ENCODE data around the gene RPIA. TPM values are rescaled to one million over a fixed set of nuclear protein-coding genes. Genes with fewer than 3 reads are reported as not detected.
"Not testable (repeated sequence)": the region's sequence is repeated elsewhere in the genome, so short reads cannot be mapped to it uniquely, and the experiment has no call there.

RPIA gene
- total RNA-seq, 1 donor from 2014 or later, result 18.0 TPM

GRCh38 chr2:88765154-88765888 is 73.8 kb downstream of the RPIA start:
- Histone ChIP-seq H3K4me1 (peaks cover 14% of the 10 kb centered on the region), H3K4me3 (peak overlapping the region; percentile 61), H3K36me3 (no peaks in the 10 kb centered on the region), H3K27me3 (ENCODE audit: low read depth) (peaks cover 31% of the 10 kb centered on the region), H3K9me3 (replicated peaks) (no peaks in the 10 kb centered on the region), H3K27ac (replicated peaks) (no peak overlapping the region)
- no peak for DNase-seq
- intact Hi-C loops (cut with micrococcal nuclease), result no loop called here
- TF ChIP-seq CTCF (IDR thresholded peaks at IDR 0.05; ENCODE audit: borderline replicate concordance), result no peak

- H3K27ac ChIP-seq (replicated peaks); H3K36me3 ChIP-seq; DNase-seq; H3K9me3 ChIP-seq (replicated peaks); intact Hi-C loops (cut with micrococcal nuclease): not testable (repeated sequence)
- Histone ChIP-seq H3K4me3 (peak overlapping the region; percentile 61), H3K4me1 (peaks cover 14% of the 10 kb centered on the region), H3K27me3 (ENCODE audit: low read depth) (peaks cover 31% of the 10 kb centered on the region)
Measured at GRCh38 chr2:88765889-88766481, 74.5 kb downstream of the RPIA start.

- no peak for DNase-seq
- peaks cover 15% of the 10 kb centered on the region for H3K27me3 ChIP-seq (ENCODE audit: low read depth)
- H3K9me3 ChIP-seq (replicated peaks), result no peaks in the 10 kb centered on the region
- no peaks in the 10 kb centered on the region for H3K36me3 ChIP-seq
- H3K27ac ChIP-seq (replicated peaks), result no peak overlapping the region
- peaks cover 10% of the 10 kb centered on the region for H3K4me1 ChIP-seq
- TF ChIP-seq CTCF (IDR thresholded peaks at IDR 0.05; ENCODE audit: borderline replicate concordance), result no peak
- H3K4me3 ChIP-seq, result no peak overlapping the region
- intact Hi-C loops (cut with micrococcal nuclease), result no loop called here
Measured at GRCh38 chr2:88770016-88770415, 78.5 kb downstream of the RPIA start.

GRCh38 chr2:88773233-88774028 is 82.0 kb downstream of the RPIA start:
- H3K4me3 ChIP-seq; DNase-seq; H3K9me3 ChIP-seq (replicated peaks); H3K4me1 ChIP-seq; intact Hi-C loops (cut with micrococcal nuclease); H3K27ac ChIP-seq (replicated peaks); H3K36me3 ChIP-seq: not testable (repeated sequence)
- peaks cover 15% of the 10 kb centered on the region for H3K27me3 ChIP-seq (ENCODE audit: low read depth)

GRCh38 chr2:88789213-88789612 is 97.7 kb downstream of the RPIA start:
- intact Hi-C loops (cut with micrococcal nuclease); H3K4me1 ChIP-seq; H3K27me3 ChIP-seq (ENCODE audit: low read depth); DNase-seq; H3K9me3 ChIP-seq (replicated peaks); H3K27ac ChIP-seq (replicated peaks); H3K36me3 ChIP-seq; H3K4me3 ChIP-seq: not testable (repeated sequence)

- H3K4me1 ChIP-seq; H3K36me3 ChIP-seq; intact Hi-C loops (cut with micrococcal nuclease); DNase-seq; H3K4me3 ChIP-seq; H3K27ac ChIP-seq (replicated peaks); H3K27me3 ChIP-seq (ENCODE audit: low read depth); H3K9me3 ChIP-seq (replicated peaks): not testable (repeated sequence)
Measured at GRCh38 chr2:88795932-88796331, 104.5 kb downstream of the RPIA start.

GRCh38 chr2:88796523-88796922 is 105.0 kb downstream of the RPIA start:
- H3K27me3 ChIP-seq (ENCODE audit: low read depth); DNase-seq; H3K27ac ChIP-seq (replicated peaks); H3K4me1 ChIP-seq; intact Hi-C loops (cut with micrococcal nuclease); H3K4me3 ChIP-seq; H3K36me3 ChIP-seq; H3K9me3 ChIP-seq (replicated peaks): not testable (repeated sequence)

GRCh38 chr2:88797164-88797563 is 105.7 kb downstream of the RPIA start:
- H3K27ac ChIP-seq (replicated peaks); H3K4me1 ChIP-seq; H3K4me3 ChIP-seq; intact Hi-C loops (cut with micrococcal nuclease); H3K27me3 ChIP-seq (ENCODE audit: low read depth); DNase-seq; H3K36me3 ChIP-seq; H3K9me3 ChIP-seq (replicated peaks): not testable (repeated sequence)

Other genes starting within 250 kb of the RPIA start
- gene FOXI3, start 239.0 kb upstream of the RPIA start, total RNA-seq, result not detected
- gene EIF2AK3, start 64.2 kb upstream of the RPIA start, total RNA-seq, result 8.2 TPM

Measured in left ventricle myocardium inferior (tissue), 1 donor.